Mesenchymal stem cell (in vitro differentiated cells and primary cell): ENCODE results near the gene C3orf70.

Experiments
- DNase-seq: peaks from one replicate; pipeline ENCODE4 v3.0.0-alpha.2; 2013
- H2AFZ ChIP-seq: one replicate; pipeline ENCODE4 v1.6.1; 2013; ENCODE audit warnings: low read depth, mild to moderate bottlenecking, control low read depth, inconsistent platforms, low read length, moderate library complexity
- H2AK5ac ChIP-seq: 2 replicates; pipeline ENCODE4 v1.6.1; 2013; ENCODE audit warnings: low read length, moderate library complexity, mild to moderate bottlenecking, inconsistent platforms; ENCODE audit not compliant: severe bottlenecking
- H2BK120ac ChIP-seq: one replicate; pipeline ENCODE4 v1.6.1; 2013; ENCODE audit warnings: low read depth, mild to moderate bottlenecking, inconsistent platforms, low read length, moderate library complexity
- H2BK12ac ChIP-seq, 2 experiments: one replicate each; pipeline ENCODE4 v1.6.1; 2013; ENCODE audit warnings: inconsistent platforms in 2 of 2, low read length in 2 of 2, mild to moderate bottlenecking in 2 of 2, moderate library complexity in 2 of 2, control low read depth in 1 of 2
- H2BK15ac ChIP-seq: one replicate; pipeline ENCODE4 v1.6.1; 2013; ENCODE audit warnings: mild to moderate bottlenecking, low read depth, inconsistent platforms; ENCODE audit not compliant: poor library complexity, severe bottlenecking
- H2BK5ac ChIP-seq: 2 replicates; pipeline ENCODE4 v1.6.1; 2013; ENCODE audit warnings: low read depth, mild to moderate bottlenecking, low read length, control low read depth, inconsistent platforms; ENCODE audit not compliant: poor library complexity, severe bottlenecking
- H3K14ac ChIP-seq, 2 experiments: one replicate each; pipeline ENCODE4 v1.6.1; 2013; ENCODE audit warnings: inconsistent platforms in 2 of 2, low read length in 2 of 2, control low read depth in 1 of 2, mild to moderate bottlenecking in 1 of 2, moderate library complexity in 1 of 2
- H3K18ac ChIP-seq, 2 experiments: one replicate each; pipeline ENCODE4 v1.6.1; 2013; ENCODE audit warnings: inconsistent platforms in 2 of 2, low read length in 2 of 2, control low read depth in 1 of 2, low read depth in 1 of 2, mild to moderate bottlenecking in 1 of 2
- H3K23ac ChIP-seq, 2 experiments: one replicate each; pipeline ENCODE4 v1.6.1; 2013; ENCODE audit warnings: inconsistent platforms in 2 of 2, low read length in 2 of 2, mild to moderate bottlenecking in 2 of 2, moderate library complexity in 2 of 2, control low read depth in 1 of 2
- H3K27ac ChIP-seq: 2 replicates; pipeline ENCODE4 v1.5.1; 2013; ENCODE audit warnings: mild to moderate bottlenecking, moderate library complexity, low read length, control low read depth, inconsistent platforms; ENCODE audit not compliant: poor library complexity, severe bottlenecking
- H3K27me3 ChIP-seq, 2 experiments: 2 replicates each; pipeline versions ENCODE4 v1.6.1 to v1.7.0; 2013; ENCODE audit warnings: low read length in 2 of 2, mild to moderate bottlenecking in 2 of 2, moderate library complexity in 2 of 2, control low read depth in 1 of 2, inconsistent platforms in 1 of 2; ENCODE audit not compliant: control insufficient read depth in 1 of 2, insufficient read depth in 1 of 2
- H3K36me3 ChIP-seq, 2 experiments: 2 replicates each; pipeline versions ENCODE4 v1.6.1 to v1.7.0; 2013; ENCODE audit warnings: low read length in 2 of 2, control low read depth in 1 of 2, inconsistent platforms in 1 of 2, low read depth in 1 of 2, mild to moderate bottlenecking in 1 of 2; ENCODE audit not compliant: insufficient read depth in 2 of 2, control insufficient read depth in 1 of 2
- H3K4ac ChIP-seq, 2 experiments: one replicate each; pipeline ENCODE4 v1.6.1; 2013; ENCODE audit warnings: inconsistent platforms in 2 of 2, low read length in 2 of 2, mild to moderate bottlenecking in 2 of 2, moderate library complexity in 2 of 2, control low read depth in 1 of 2, low read depth in 1 of 2
- H3K4me1 ChIP-seq: 2 replicates; pipeline ENCODE4 v1.6.1; 2013; ENCODE audit warnings: low read depth, low read length, control low read depth; ENCODE audit not compliant: control insufficient read depth, insufficient read depth
- H3K4me2 ChIP-seq: 2 replicates; pipeline ENCODE4 v1.6.1; 2013; ENCODE audit warnings: low read length, mild to moderate bottlenecking, inconsistent platforms; ENCODE audit not compliant: poor library complexity, severe bottlenecking
- H3K4me3 ChIP-seq, 2 experiments: 2 replicates each; pipeline versions ENCODE4 v1.5.1 to v1.7.0; 2013; ENCODE audit warnings: low read length in 2 of 2, mild to moderate bottlenecking in 2 of 2, control low read depth in 1 of 2, low read depth in 1 of 2; ENCODE audit not compliant: insufficient read depth in 1 of 2
- H3K79me1 ChIP-seq: replicated peaks from 2 replicates; pipeline ENCODE4 v1.6.1; 2013; ENCODE audit warnings: mild to moderate bottlenecking, control low read depth, low read length, inconsistent platforms; ENCODE audit not compliant: poor library complexity, severe bottlenecking
- H3K9ac ChIP-seq: 2 replicates; pipeline ENCODE4 v1.7.0; 2013; ENCODE audit warnings: mild to moderate bottlenecking, low read length, moderate library complexity
- H3K9me3 ChIP-seq: 2 replicates; pipeline ENCODE4 v1.7.0; 2013; ENCODE audit warnings: mild to moderate bottlenecking, low read length; ENCODE audit not compliant: control insufficient read depth
- H4K8ac ChIP-seq: one replicate; pipeline ENCODE4 v1.6.1; 2013; ENCODE audit warnings: inconsistent platforms, mild to moderate bottlenecking, low read length, moderate library complexity
- H4K91ac ChIP-seq: one replicate; pipeline ENCODE4 v1.6.1; 2013; ENCODE audit warnings: mild to moderate bottlenecking, low read length, inconsistent platforms
- WGBS: methylation state at CpG from one replicate; pipeline ENCODE4 v1.1.7; 2013; ENCODE audit warnings: mixed read lengths; 5-methylcytosine and 5-hydroxymethylcytosine counted together

The C3orf70 gene

DNA sequence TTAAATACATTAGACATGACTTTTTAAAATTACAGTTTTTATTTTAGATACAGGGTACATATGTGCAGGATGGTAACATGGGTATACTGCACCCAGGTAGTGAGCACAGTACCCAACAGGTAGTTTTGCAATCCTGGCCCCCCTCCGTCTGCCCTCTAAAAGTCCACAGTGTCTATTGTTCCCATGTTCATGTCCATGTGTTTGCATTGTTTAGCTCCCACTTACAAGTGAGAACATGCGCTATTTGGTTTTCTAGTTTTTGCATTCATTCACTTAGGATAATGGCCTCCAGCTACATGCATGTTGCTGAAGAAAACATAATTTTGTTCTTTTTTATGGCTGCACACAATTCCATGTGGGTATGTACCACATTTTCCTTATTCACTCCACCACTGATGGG lies 23.8 kb downstream of the C3orf70 start:
- Histone ChIP-seq H4K8ac (no peak overlapping the region), H2BK12ac (no peak overlapping the region), H2AK5ac (no peak overlapping the region), H4K91ac (no peak overlapping the region), H3K36me3 (no peaks in the 10 kb centered on the region), H3K27me3 (no peaks in the 10 kb centered on the region), H3K18ac (no peak overlapping the region), H3K4me2 (no peak overlapping the region), H3K27ac (no peak overlapping the region), H3K4me1 (no peaks in the 10 kb centered on the region), H2BK5ac (no peak overlapping the region), H3K14ac (no peak overlapping the region), H3K9ac (no peak overlapping the region), H3K23ac (no peak overlapping the region), H3K4ac (no peak overlapping the region), H3K9me3 (no peaks in the 10 kb centered on the region), H2AFZ (no peak overlapping the region), H3K4me3 (no peak overlapping the region), H2BK120ac (no peak overlapping the region), H2BK15ac (no peak overlapping the region), H3K79me1 (no peaks in the 10 kb centered on the region)
- 96% methylated on average over 2 of the region's 2 CpGs for WGBS
- DNase-seq = no peak

DNA sequence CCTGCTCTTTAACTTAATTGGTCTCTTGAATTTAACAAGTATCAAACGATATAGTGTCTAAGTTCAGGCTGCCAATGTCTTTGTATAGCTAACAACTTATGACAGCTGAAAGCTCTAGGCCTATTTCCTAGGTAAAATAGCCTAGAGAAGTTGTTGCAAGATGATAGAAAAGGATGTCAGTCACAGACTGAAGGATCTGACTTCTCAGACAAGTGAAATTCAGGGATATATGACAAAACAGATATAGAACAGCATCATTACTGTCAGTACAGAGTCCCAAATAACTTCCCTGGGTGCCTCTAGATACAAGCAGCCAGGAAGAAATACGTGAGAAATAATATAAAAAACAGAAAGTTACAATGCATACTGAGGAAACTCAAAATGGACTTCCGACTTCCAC lies 26.7 kb downstream of the C3orf70 start:
- Histone ChIP-seq H2BK5ac (no peak overlapping the region), H2BK12ac (no peak overlapping the region), H2BK15ac (no peak overlapping the region), H3K9ac (no peak overlapping the region), H3K4me3 (no peak overlapping the region), H3K14ac (no peak overlapping the region), H3K4me2 (no peak overlapping the region), H3K36me3 (no peaks in the 10 kb centered on the region), H3K18ac (no peak overlapping the region), H2AK5ac (no peak overlapping the region), H4K8ac (no peak overlapping the region), H2BK120ac (no peak overlapping the region), H2AFZ (no peak overlapping the region), H3K79me1 (no peaks in the 10 kb centered on the region), H3K27me3 (no peaks in the 10 kb centered on the region), H3K9me3 (no peaks in the 10 kb centered on the region), H3K23ac (no peak overlapping the region), H3K27ac (no peak overlapping the region), H3K4me1 (no peaks in the 10 kb centered on the region), H4K91ac (no peak overlapping the region), H3K4ac (no peak overlapping the region)
- no peak for DNase-seq
- 100% methylated on average over 3 of the region's 3 CpGs for WGBS

DNA sequence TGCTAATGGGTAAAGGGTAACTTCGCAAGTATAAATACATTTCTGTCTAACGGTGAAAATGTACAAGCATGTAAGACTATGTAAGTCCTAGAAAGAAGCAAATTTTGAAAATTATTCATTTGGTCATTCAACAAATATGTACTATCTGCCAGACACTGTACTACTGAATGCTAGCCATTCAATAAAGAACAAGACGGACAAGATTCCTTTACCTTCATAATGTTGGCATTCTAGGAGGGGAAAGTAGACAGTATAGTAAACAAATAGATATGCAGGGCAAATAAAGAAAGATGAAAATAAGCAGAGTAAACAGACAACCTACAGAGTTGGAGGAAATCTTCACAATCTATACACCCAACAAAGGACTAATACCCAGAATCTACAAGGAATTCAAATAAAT lies 32.7 kb downstream of the C3orf70 start:
- Histone ChIP-seq H3K4me2 (no peak overlapping the region), H2BK120ac (no peak overlapping the region), H3K36me3 (no peaks in the 10 kb centered on the region), H3K4me1 (no peaks in the 10 kb centered on the region), H2BK12ac (no peak overlapping the region), H3K9me3 (no peaks in the 10 kb centered on the region), H3K27ac (no peak overlapping the region), H2AFZ (no peak overlapping the region), H3K4ac (no peak overlapping the region), H2AK5ac (no peak overlapping the region), H3K18ac (no peak overlapping the region), H3K4me3 (no peak overlapping the region), H4K91ac (no peak overlapping the region), H3K79me1 (no peaks in the 10 kb centered on the region), H2BK5ac (no peak overlapping the region), H3K23ac (no peak overlapping the region), H3K27me3 (no peaks in the 10 kb centered on the region), H2BK15ac (no peak overlapping the region), H3K9ac (no peak overlapping the region), H4K8ac (no peak overlapping the region), H3K14ac (no peak overlapping the region)
- no peak for DNase-seq
- WGBS = 100% methylated on average over 1 of the region's 3 CpGs

- Histone ChIP-seq H3K14ac (no peak overlapping the region), H2BK120ac (no peak overlapping the region), H3K9me3 (no peaks in the 10 kb centered on the region), H3K18ac (no peak overlapping the region), H3K23ac (no peak overlapping the region), H2AFZ (no peak overlapping the region), H3K27ac (no peak overlapping the region), H2AK5ac (no peak overlapping the region), H3K9ac (no peak overlapping the region), H3K4me2 (no peak overlapping the region), H2BK5ac (no peak overlapping the region), H4K91ac (no peak overlapping the region), H3K79me1 (no peaks in the 10 kb centered on the region), H2BK12ac (no peak overlapping the region), H3K4me3 (no peak overlapping the region), H4K8ac (no peak overlapping the region), H2BK15ac (no peak overlapping the region), H3K4me1 (no peaks in the 10 kb centered on the region), H3K36me3 (no peaks in the 10 kb centered on the region), H3K4ac (no peak overlapping the region), H3K27me3 (no peaks in the 10 kb centered on the region)
- no peak for DNase-seq
Measured at GRCh38 chr3:185115371-185115770, 37.5 kb downstream of the C3orf70 start.
